ENCODE measurements around the gene GOLT1B. TPM values are rescaled to one million over a fixed set of nuclear protein-coding genes. Genes with fewer than 3 reads are reported as not detected.
A peak's percentile ranks its signal among the peaks of the same experiment; 100 is the strongest.

The GOLT1B gene
- total and polyA plus RNA-seq, 9 of the 15 experiments (the other 6 are each of a cell fraction or from before 2014, with no cell fraction given): 9.4 to 66.1 (median 26.7) TPM

GRCh38 chr12:21456291-21456780 lies 45.3 kb upstream of the GOLT1B start (continued):
- no peak for TF ChIP-seq ZBTB12 (CRISPR knock-in tag; IDR thresholded peaks at IDR 0.05)
- peak; percentile 32; the same call in 1 of the 2 replicates for TF ChIP-seq JUND (IDR thresholded peaks at IDR 0.05; ENCODE audit: borderline replicate concordance, low read depth, low read length)
- TF ChIP-seq JUND (tag; IDR thresholded peaks at IDR 0.05; ENCODE audit: borderline replicate concordance, low read depth, low read length): no peak

- Histone ChIP-seq H3K36me3 (ENCODE audit: control insufficient read depth, insufficient read depth, low read length) (peaks cover 5% of the 10 kb centered on the region; the same call in 2 of the 3 replicates), H3K4me1 (replicated peaks in 1 of 2; ENCODE audit: control insufficient read depth in 2 of 2, insufficient read depth in 2 of 2, low read length in 2 of 2) (no peaks in the 10 kb centered on the region), H3K79me2 (ENCODE audit: control insufficient read depth, insufficient read depth, low read length) (no peaks in the 10 kb centered on the region), H3K4me2 (ENCODE audit: insufficient read depth, low read length) (no peak overlapping the region), H3K27ac (ENCODE audit: extremely low read depth, low read depth, low read length) (no peak overlapping the region), H2AFZ (ENCODE audit: low read depth, low read length) (no peak overlapping the region), H4K20me1 (replicated peaks; ENCODE audit: control insufficient read depth, insufficient read depth, low read length) (no peaks in the 10 kb centered on the region), H3K4me3 (no peak overlapping the region), H3K9me3 (replicated peaks; ENCODE audit: control insufficient read depth, insufficient read depth, low read depth, low read length) (no peaks in the 10 kb centered on the region), H3K9me1 (ENCODE audit: control insufficient read depth, insufficient read depth, low read length) (no peaks in the 10 kb centered on the region), H3K9ac (ENCODE audit: insufficient read depth in 1 of 2, low read depth in 2 of 2, low read length in 2 of 2) (no peak overlapping the region), H3K27me3 (ENCODE audit: control insufficient read depth in 2 of 2, insufficient read depth in 2 of 2, low read length in 2 of 2) (no peaks in the 10 kb centered on the region)
- in situ Hi-C loops (cut with MboI) (no loop called here), intact Hi-C loops (cut with micrococcal nuclease) (no loop called here)
- FAIRE-seq (no peak), ATAC-seq (no peak), DNase-seq (ENCODE audit: extremely low read depth in 1 of 4, low spot score in 3 of 4) (no peak)
- WGBS (ENCODE audit: insufficient coverage, low coverage, missing lambda C conversion rate): 66% methylated on average over 2 of the region's 2 CpGs
- ChIA-PET CTCF (ENCODE audit: low intra/inter-chr PET ratio) (interaction anchor here (0.6 kb wide), 1 partner anchor 1053 kb away, joined by 3 read pairs; no protein-coding TSS in a partner anchor), POLR2A (no interaction called here)
- TF ChIP-seq YBX1 (IDR thresholded peaks at IDR 0.05) (no peak), SP2 (IDR thresholded peaks at IDR 0.05; ENCODE audit: extremely low read depth, low read depth, low read length, poor library complexity, severe bottlenecking) (no peak), HEY1 (CRISPR knock-in tag; IDR thresholded peaks at IDR 0.05; ENCODE audit: borderline replicate concordance) (no peak), CTCF (IDR thresholded peaks at IDR 0.05 in 2 of 3, conservative IDR thresholded peaks at IDR 0.05 in 1 of 3; ENCODE audit: insufficient read depth in 2 of 3, low read depth in 1 of 3, low read length in 3 of 3) (no peak), ZNF583 (CRISPR knock-in tag; IDR thresholded peaks at IDR 0.05) (no peak), SIN3B (IDR thresholded peaks at IDR 0.05; ENCODE audit: low read depth) (no peak), ZNF639 (CRISPR knock-in tag; conservative IDR thresholded peaks at IDR 0.05 in 1 of 2, IDR thresholded peaks at IDR 0.05 in 1 of 2) (no peak), ZNF668 (CRISPR knock-in tag; IDR thresholded peaks at IDR 0.05) (no peak), TBP (optimal IDR thresholded peaks at IDR 0.05; ENCODE audit: low read depth, low read length) (no peak), ASH1L (IDR thresholded peaks at IDR 0.05; ENCODE audit: borderline replicate concordance, low read depth, partially characterized antibody) (no peak), UBTF (IDR thresholded peaks at IDR 0.05; ENCODE audit: borderline replicate concordance in 1 of 2, low read depth in 2 of 2, low read length in 2 of 2) (no peak)
- no TSS peak for BruUV-seq (replicated peaks)
Observed at GRCh38 chr12:21459474-21459873, 42.1 kb upstream of the GOLT1B start.

Data from K562 (cell line).